Testis (tissue), 3 donors: ENCODE results near the gene STXBP1. TPM values are rescaled to one million over a fixed set of nuclear protein-coding genes. Genes with fewer than 3 reads are reported as not detected.
"Not testable (repeated sequence)": the region's sequence is repeated elsewhere in the genome, so short reads cannot be mapped to it uniquely, and the experiment has no call there.

Source experiments
- DNase-seq: peaks from one replicate; pipeline ENCODE4 v3.0.0-alpha.2; 2019
- H3K27ac ChIP-seq, 2 donors: fragments of 200-600 bp; sonication (generic); one replicate each; pipeline ENCODE4 v1.5.1; 2019
- H3K27me3 ChIP-seq: fragments of 200-600 bp; sonication (generic); one replicate; pipeline ENCODE4 v1.5.1; 2019
- H3K36me3 ChIP-seq: fragments of 200-600 bp; sonication (generic); one replicate; pipeline ENCODE4 v1.5.1; 2017; ENCODE audit warnings: low read depth; ENCODE audit errors: missing control alignments
- H3K4me1 ChIP-seq: fragments of 200-600 bp; sonication (generic); one replicate; pipeline ENCODE4 v1.5.1; 2019
- H3K4me3 ChIP-seq, 2 donors: fragments of 200-600 bp; sonication (generic); one replicate each; pipeline ENCODE4 v1.5.1; 2017 to 2019
- H3K9me3 ChIP-seq: fragments of 200-600 bp; sonication (generic); one replicate; pipeline ENCODE4 v1.5.1; 2017
- POLR2A ChIP-seq: fragments of 450-650 bp; IDR thresholded peaks from one replicate; pipeline ENCODE4 v1.6.1; 2017; ENCODE audit warnings: antibody characterized with exemption, mild to moderate bottlenecking, moderate library complexity
- WGBS, 2 donors: methylation state at CpG; one replicate each; pipeline ENCODE4 v1.1.5; 2018; 5-methylcytosine and 5-hydroxymethylcytosine counted together
- intact Hi-C: fragments of 100-400 bp; cut with DNase I; formaldehyde crosslinking; loops from one replicate; pipeline ENCODE4 v1.15.1; 2023; ENCODE audit warnings: low total_unique reads
- polyA plus RNA-seq: library from polyadenylated mRNA; stranded (reverse); fragments of 350-450 nt; fragmentation: Illumina TruSeq; extraction: RNeasy Lipid Tissue Mini Kit (QIAGEN cat#74804); gene quantifications from one replicate; pipeline ENCODE4 v1.2.3, GENCODE V29; 2014; ENCODE audit warnings: low read depth, low replicate concordance; ENCODE audit not compliant: insufficient read depth
- total RNA-seq, 2 donors: library from RNA; depleted of rRNA; stranded (reverse); fragments of >200 nt; gene quantifications; one replicate each; pipeline ENCODE4 v1.2.3, GENCODE V29; 2016
- TF ChIP-seq, protein P1 (sequence below), 3 experiments: fragments of 450-650 bp in 2 of 3; fragments of 200-600 bp in 1 of 3; sonication (generic) in 1 of 3; IDR thresholded peaks; one replicate each; pipeline ENCODE4 v1.5.1; 2016 to 2019; ENCODE audit warnings: antibody characterized with exemption in 3 of 3, mild to moderate bottlenecking in 2 of 3, moderate library complexity in 1 of 3

STXBP1 gene
- total and polyA plus RNA-seq, 3 donors from 2014 or later: 21.2 to 36.1 (median 33.1) TPM

DNA sequence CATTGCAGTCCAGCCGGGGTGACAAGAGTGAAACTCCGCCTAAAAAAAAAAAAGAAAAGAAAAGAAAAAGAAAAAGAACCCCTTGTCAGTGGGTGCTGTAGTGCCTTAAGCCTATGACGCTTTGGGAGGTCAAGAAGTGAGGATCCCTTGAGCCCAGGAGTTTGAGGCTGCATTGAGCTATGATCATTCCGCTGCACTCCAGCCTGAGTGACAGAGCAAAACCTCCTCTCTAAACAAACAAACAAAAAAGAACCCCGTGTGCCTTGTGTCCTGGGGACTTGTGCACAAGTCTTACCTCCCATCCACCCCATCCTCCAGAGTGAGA is 33.5 kb upstream of the STXBP1 start:
- H3K4me1 ChIP-seq: peaks cover 34% of the 10 kb centered on the region
- DNase-seq: no peak
- H3K27ac ChIP-seq: peak overlapping the region in 1 of 2 donors; percentile 66
- no peaks in the 10 kb centered on the region for H3K36me3 ChIP-seq
- intact Hi-C loops: loop anchor here (5.0 kb wide), 1 partner anchor 56 kb away; no protein-coding TSS in a partner anchor
- no peaks in the 10 kb centered on the region for H3K9me3 ChIP-seq
- WGBS, 2 donors: 38 to 41% methylated on average over 5 of the region's 5 CpGs
- TF ChIP-seq, protein P1, sequence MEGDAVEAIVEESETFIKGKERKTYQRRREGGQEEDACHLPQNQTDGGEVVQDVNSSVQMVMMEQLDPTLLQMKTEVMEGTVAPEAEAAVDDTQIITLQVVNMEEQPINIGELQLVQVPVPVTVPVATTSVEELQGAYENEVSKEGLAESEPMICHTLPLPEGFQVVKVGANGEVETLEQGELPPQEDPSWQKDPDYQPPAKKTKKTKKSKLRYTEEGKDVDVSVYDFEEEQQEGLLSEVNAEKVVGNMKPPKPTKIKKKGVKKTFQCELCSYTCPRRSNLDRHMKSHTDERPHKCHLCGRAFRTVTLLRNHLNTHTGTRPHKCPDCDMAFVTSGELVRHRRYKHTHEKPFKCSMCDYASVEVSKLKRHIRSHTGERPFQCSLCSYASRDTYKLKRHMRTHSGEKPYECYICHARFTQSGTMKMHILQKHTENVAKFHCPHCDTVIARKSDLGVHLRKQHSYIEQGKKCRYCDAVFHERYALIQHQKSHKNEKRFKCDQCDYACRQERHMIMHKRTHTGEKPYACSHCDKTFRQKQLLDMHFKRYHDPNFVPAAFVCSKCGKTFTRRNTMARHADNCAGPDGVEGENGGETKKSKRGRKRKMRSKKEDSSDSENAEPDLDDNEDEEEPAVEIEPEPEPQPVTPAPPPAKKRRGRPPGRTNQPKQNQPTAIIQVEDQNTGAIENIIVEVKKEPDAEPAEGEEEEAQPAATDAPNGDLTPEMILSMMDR (IDR thresholded peaks at IDR 0.05): no peak
- no peak for TF ChIP-seq POLR2A
- no peaks in the 10 kb centered on the region for H3K27me3 ChIP-seq
- no peak overlapping the region for H3K4me3 ChIP-seq

DNA sequence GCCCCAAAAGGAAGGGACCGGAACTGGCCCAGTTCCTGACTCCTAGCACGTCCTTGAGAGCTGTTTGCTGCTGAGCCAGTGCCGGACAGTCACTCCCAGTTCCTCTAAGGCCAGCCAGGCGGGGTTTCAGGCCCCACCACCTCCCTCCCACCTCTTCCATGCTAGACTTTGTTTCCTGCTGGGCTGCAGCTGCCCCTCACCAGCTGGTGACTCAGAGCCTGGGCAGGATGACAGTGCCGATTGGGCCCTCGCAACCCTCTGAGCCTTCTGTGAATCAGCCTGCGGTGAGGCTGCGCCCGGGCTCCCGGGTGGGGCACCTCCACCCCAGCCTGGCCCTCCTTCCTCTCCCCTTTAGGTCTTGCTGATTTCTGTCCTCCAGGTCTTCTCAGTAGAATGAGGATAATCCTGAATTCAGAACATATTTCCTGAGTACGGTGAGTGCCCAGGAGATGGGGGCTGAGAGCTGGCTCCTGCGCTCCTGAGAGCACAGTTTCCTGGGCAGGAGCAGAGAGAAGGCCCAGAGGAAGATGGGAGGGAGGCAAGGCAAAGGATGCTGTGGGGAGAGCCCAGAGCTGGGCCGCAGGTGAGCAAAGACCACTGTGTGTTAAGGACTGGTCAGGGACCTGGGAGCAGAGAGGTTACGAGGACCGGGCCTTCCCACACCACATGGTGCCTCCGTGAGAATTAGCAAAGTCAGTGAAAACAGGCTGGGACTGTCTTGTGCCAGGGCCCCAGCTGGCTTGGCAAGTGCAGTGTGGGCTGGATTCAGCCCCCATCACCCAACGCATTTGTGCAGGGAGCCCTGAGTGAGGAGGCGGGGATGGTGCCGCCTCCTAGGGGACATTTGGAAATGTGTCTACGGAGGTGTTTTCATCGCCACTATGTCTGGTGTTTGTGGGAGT is 32.9 kb upstream of the STXBP1 start:
- peak; percentile 87 for DNase-seq
- TF ChIP-seq POLR2A: no peak
- TF ChIP-seq, protein P1 (IDR thresholded peaks at IDR 0.05): peak in 2 of 3 experiments; percentile 15 to 46
- H3K4me1 ChIP-seq: peaks cover 29% of the 10 kb centered on the region
- no peaks in the 10 kb centered on the region for H3K9me3 ChIP-seq
- intact Hi-C loops: loop anchor here (5.0 kb wide), 1 partner anchor 57 kb away; no protein-coding TSS in a partner anchor
- no peaks in the 10 kb centered on the region for H3K27me3 ChIP-seq
- peak overlapping the region; percentile 66 to 76 for H3K27ac ChIP-seq
- peak overlapping the region in 1 of 2 donors; percentile 23 for H3K4me3 ChIP-seq
- WGBS, 2 donors: 24 to 36% methylated on average over 14 to 21 of the region's 21 CpGs
- no peaks in the 10 kb centered on the region for H3K36me3 ChIP-seq

GRCh38 chr9:127580366-127580765 is 31.7 kb upstream of the STXBP1 start:
- Histone ChIP-seq H3K4me3 (no peak overlapping the region), H3K27me3 (no peaks in the 10 kb centered on the region), H3K9me3 (no peaks in the 10 kb centered on the region), H3K4me1 (peaks cover 20% of the 10 kb centered on the region), H3K36me3 (no peaks in the 10 kb centered on the region), H3K27ac (peak overlapping the region in 1 of 2 donors; percentile 66)
- no peak for DNase-seq
- 76 to 84% methylated on average over 8 of the region's 8 CpGs for WGBS, 2 donors
- TF ChIP-seq POLR2A: no peak
- TF ChIP-seq, protein P1 (IDR thresholded peaks at IDR 0.05): no peak
- intact Hi-C loops: no loop called here

- H3K27me3 ChIP-seq: no peaks in the 10 kb centered on the region
- H3K36me3 ChIP-seq: no peaks in the 10 kb centered on the region
- H3K4me1 ChIP-seq: peaks cover 20% of the 10 kb centered on the region
- no peak overlapping the region for H3K4me3 ChIP-seq
- intact Hi-C loops: no loop called here
- TF ChIP-seq, protein P1 (IDR thresholded peaks at IDR 0.05): no peak
- no peak for TF ChIP-seq POLR2A
- WGBS, 2 donors: 73 to 82% methylated on average over 7 of the region's 7 CpGs
- no peaks in the 10 kb centered on the region for H3K9me3 ChIP-seq
- no peak for DNase-seq
- peak overlapping the region in 1 of 2 donors; percentile 41 for H3K27ac ChIP-seq
These were observed 31.1 kb upstream of the STXBP1 start for GRCh38 chr9:127580879-127581475.

GRCh38 chr9:127584474-127584805 is 27.6 kb upstream of the STXBP1 start:
- H3K27me3 ChIP-seq, H3K4me3 ChIP-seq, DNase-seq, H3K4me1 ChIP-seq, H3K36me3 ChIP-seq, intact Hi-C loops, H3K27ac ChIP-seq, H3K9me3 ChIP-seq: not testable (repeated sequence)
- WGBS, 2 donors: 77 to 84% methylated on average over 3 of the region's 3 CpGs
